GM20431 (cell line): ENCODE measurements around the gene NFKBIA.
"Not testable (repeated sequence)": the region's sequence is repeated elsewhere in the genome, so short reads cannot be mapped to it uniquely, and the experiment has no call there.

Experiments used
- in situ Hi-C: fragments of 300-500 bp; cut with MseI, MboI; formaldehyde crosslinking; loops from one replicate; pipeline ENCODE4 v1.15.0; 2020; ENCODE audit warnings: low sequenced_read_pairs; ENCODE audit not compliant: unreplicated experiment

Gene NFKBIA

GRCh38 chr14:35394326-35395013 is 10.1 kb downstream of the NFKBIA start:
- in situ Hi-C loops = no loop called here

- in situ Hi-C loops = no loop called here
Measured at GRCh38 chr14:35393826-35394225, 10.7 kb downstream of the NFKBIA start.

GRCh38 chr14:35392103-35392502 is 12.4 kb downstream of the NFKBIA start:
- in situ Hi-C loops = no loop called here

- in situ Hi-C loops = no loop called here
Measured at GRCh38 chr14:35391388-35391710, 13.2 kb downstream of the NFKBIA start.

- in situ Hi-C loops = no loop called here
Measured at GRCh38 chr14:35390577-35391387, 13.8 kb downstream of the NFKBIA start.

- in situ Hi-C loops = no loop called here
Measured at GRCh38 chr14:35389315-35389667, 15.3 kb downstream of the NFKBIA start.

GRCh38 chr14:35388656-35389314 is 15.8 kb downstream of the NFKBIA start:
- in situ Hi-C loops = no loop called here

GRCh38 chr14:35387713-35388579 is 16.6 kb downstream of the NFKBIA start:
- in situ Hi-C loops = no loop called here

- in situ Hi-C loops = no loop called here
Measured at GRCh38 chr14:35387219-35387618, 17.3 kb downstream of the NFKBIA start.

- in situ Hi-C loops = no loop called here
Measured at GRCh38 chr14:35386673-35387125, 17.9 kb downstream of the NFKBIA start.

- in situ Hi-C loops = no loop called here
Measured at GRCh38 chr14:35385042-35385839, 19.3 kb downstream of the NFKBIA start.

- in situ Hi-C loops = no loop called here
Measured at GRCh38 chr14:35384455-35385041, 20.0 kb downstream of the NFKBIA start.

GRCh38 chr14:35383569-35384454 is 20.7 kb downstream of the NFKBIA start:
- in situ Hi-C loops = no loop called here

- in situ Hi-C loops = no loop called here
Measured at GRCh38 chr14:35380794-35381193, 23.8 kb downstream of the NFKBIA start.

GRCh38 chr14:35379234-35379933 is 25.2 kb downstream of the NFKBIA start:
- in situ Hi-C loops = not testable (repeated sequence)

- in situ Hi-C loops = no loop called here
Measured at GRCh38 chr14:35378425-35379233, 25.9 kb downstream of the NFKBIA start.

GRCh38 chr14:35375558-35376025 is 29.0 kb downstream of the NFKBIA start:
- in situ Hi-C loops = no loop called here
